HG03039 (cell line): Measurements from ENCODE around the gene PRKAB1.

ENCODE experiments used
- ATAC-seq: cut with Tn5 transposase; IDR thresholded peaks from one replicate; pipeline ENCODE4 v1.9.1; 2021; ENCODE audit warnings: mild to moderate bottlenecking, moderate library complexity; ENCODE audit not compliant: unreplicated experiment

Gene PRKAB1

GRCh38 chr12:119710965-119711551 lies 43.1 kb downstream of the PRKAB1 start:
- no peak for ATAC-seq

- ATAC-seq = no peak
Observed at GRCh38 chr12:119711693-119712092, 43.8 kb downstream of the PRKAB1 start.

- no peak for ATAC-seq
Observed at GRCh38 chr12:119712721-119713120, 44.8 kb downstream of the PRKAB1 start.

- no peak for ATAC-seq
Observed at GRCh38 chr12:119713551-119714031, 45.7 kb downstream of the PRKAB1 start.

GRCh38 chr12:119714614-119715267 lies 46.8 kb downstream of the PRKAB1 start:
- ATAC-seq = no peak

- no peak for ATAC-seq
Observed at GRCh38 chr12:119715268-119715620, 47.3 kb downstream of the PRKAB1 start.

GRCh38 chr12:119718141-119718540 lies 50.2 kb downstream of the PRKAB1 start:
- ATAC-seq = no peak

GRCh38 chr12:119720349-119720748 lies 52.4 kb downstream of the PRKAB1 start:
- ATAC-seq = no peak

GRCh38 chr12:119721306-119721705 lies 53.4 kb downstream of the PRKAB1 start:
- no peak for ATAC-seq

GRCh38 chr12:119725523-119725922 lies 57.6 kb downstream of the PRKAB1 start:
- no peak for ATAC-seq

- ATAC-seq = no peak
Observed at GRCh38 chr12:119727600-119728443, 59.9 kb downstream of the PRKAB1 start.

- no peak for ATAC-seq
Observed at GRCh38 chr12:119728444-119728745, 60.5 kb downstream of the PRKAB1 start.

- no peak for ATAC-seq
Observed at GRCh38 chr12:119729871-119730270, 61.9 kb downstream of the PRKAB1 start.

- no peak for ATAC-seq
Observed at GRCh38 chr12:119730381-119730780, 62.4 kb downstream of the PRKAB1 start.
